ENCODE data around the gene ANKRD29.

ANKRD29 gene

DNA sequence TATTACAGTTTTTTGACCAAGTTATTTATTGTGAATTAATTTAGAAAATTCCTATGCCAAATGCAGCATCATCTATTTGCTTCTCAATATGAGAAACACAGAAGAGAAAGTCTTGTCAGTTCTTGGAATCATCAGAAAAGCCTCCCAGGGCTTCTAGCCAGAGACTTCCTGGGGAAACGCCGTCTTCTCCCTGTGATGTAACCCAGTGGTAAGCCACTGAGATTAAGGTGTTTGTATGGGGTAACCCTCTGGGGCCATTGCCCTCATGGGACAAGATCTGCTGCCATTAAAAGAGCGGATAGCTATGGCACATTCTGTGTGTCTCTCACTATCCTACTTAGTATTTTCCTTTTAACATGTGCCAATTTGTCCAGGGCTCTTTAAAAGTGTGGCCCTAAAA lies 28.0 kb downstream of the ANKRD29 start:
- no peak for TF ChIP-seq FOXP2 (optimal IDR thresholded peaks at IDR 0.05; ENCODE audit: control extremely low read depth, extremely low read length, insufficient read depth)
- H3K27ac ChIP-seq, result no peak overlapping the region
- no peak overlapping the region for H3K4me3 ChIP-seq
- no peak for DNase-seq (ENCODE audit: low read depth, low spot score)
- H3K9me3 ChIP-seq (ENCODE audit: low read depth, low read length), result no peaks in the 10 kb centered on the region
- H3K36me3 ChIP-seq (ENCODE audit: insufficient read depth, low read length), result no peaks in the 10 kb centered on the region
- H3K9ac ChIP-seq (ENCODE audit: insufficient read length), result no peak overlapping the region

DNA sequence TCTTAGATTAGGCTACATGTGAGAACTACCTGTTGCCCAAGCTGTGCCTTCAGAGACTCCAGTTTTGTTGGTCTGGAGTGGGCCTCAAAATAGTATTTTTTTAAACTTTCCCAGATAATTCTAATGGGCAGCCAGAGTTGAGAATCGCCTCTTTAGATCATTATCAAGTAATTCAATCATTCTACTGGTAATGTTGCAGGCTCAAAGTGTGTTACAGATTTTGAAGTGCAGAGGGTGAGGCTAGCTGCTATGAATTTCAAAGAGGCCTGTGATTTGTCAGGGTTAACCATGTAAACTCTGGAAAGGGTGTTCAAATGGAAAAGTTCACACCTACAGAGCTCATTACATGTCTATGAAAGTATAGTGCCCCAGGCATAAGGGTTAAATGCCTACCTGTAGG lies 30.1 kb downstream of the ANKRD29 start:
- no peak overlapping the region for H3K9ac ChIP-seq (ENCODE audit: insufficient read length)
- no peaks in the 10 kb centered on the region for H3K36me3 ChIP-seq (ENCODE audit: insufficient read depth, low read length)
- H3K27ac ChIP-seq, result no peak overlapping the region
- H3K9me3 ChIP-seq (ENCODE audit: low read depth, low read length), result no peaks in the 10 kb centered on the region
- no peak for TF ChIP-seq POLR2AphosphoS5 (IDR thresholded peaks at IDR 0.05; ENCODE audit: borderline replicate concordance, low read depth, low read length)
- TF ChIP-seq FOXP2 (optimal IDR thresholded peaks at IDR 0.05; ENCODE audit: control extremely low read depth, extremely low read length, insufficient read depth), result no peak
- no peak for TF ChIP-seq EZH2 (IDR thresholded peaks at IDR 0.05)
- DNase-seq (ENCODE audit: low read depth, low spot score), result no peak
- H3K4me3 ChIP-seq, result no peak overlapping the region

DNA sequence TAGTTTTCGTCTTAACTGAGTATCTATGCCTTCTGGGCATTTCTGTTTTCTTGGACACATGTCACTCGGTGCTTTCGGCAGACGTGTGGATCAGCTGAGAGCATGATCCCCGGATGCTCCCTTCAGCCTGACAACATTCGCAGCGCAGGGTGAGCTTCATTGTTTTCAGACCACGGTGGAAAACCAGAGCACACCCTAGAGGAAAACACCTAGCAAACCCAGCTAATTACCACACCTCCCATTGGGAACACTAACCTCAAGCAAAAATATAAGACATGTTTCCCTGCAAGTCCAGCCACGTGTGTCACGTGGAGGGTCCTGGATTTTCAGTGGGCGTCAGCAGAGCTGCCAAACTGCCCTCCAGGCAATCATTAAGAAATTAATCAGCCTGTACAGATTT lies 31.0 kb downstream of the ANKRD29 start:
- Histone ChIP-seq H3K27ac (no peak overlapping the region), H3K9ac (ENCODE audit: insufficient read length) (no peak overlapping the region), H3K36me3 (ENCODE audit: insufficient read depth, low read length) (no peaks in the 10 kb centered on the region), H3K4me3 (no peak overlapping the region), H3K9me3 (ENCODE audit: low read depth, low read length) (no peaks in the 10 kb centered on the region)
- no peak for TF ChIP-seq POLR2AphosphoS5 (IDR thresholded peaks at IDR 0.05; ENCODE audit: borderline replicate concordance, low read depth, low read length)
- TF ChIP-seq FOXP2 (optimal IDR thresholded peaks at IDR 0.05; ENCODE audit: control extremely low read depth, extremely low read length, insufficient read depth), result no peak
- TF ChIP-seq EZH2 (IDR thresholded peaks at IDR 0.05), result no peak
- no peak for DNase-seq (ENCODE audit: low read depth, low spot score)

DNA sequence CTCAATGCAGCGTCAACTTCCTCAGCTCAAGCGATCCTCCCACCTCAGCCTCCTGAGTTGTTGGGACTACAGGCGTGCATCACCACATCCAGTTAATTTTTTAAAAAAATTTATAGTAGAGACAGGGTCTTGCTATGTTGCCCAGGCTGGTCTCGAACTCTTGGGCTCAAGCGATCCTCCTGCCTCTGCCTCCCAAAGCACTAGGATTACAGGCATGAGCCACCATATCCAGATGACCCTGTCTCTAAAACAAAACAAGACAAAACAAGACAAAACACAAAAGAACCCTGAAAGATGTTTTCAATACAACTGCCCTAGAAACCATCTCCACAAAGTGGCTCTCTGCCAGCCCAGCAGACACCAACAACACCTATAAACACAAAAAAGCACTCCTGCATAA lies 31.4 kb downstream of the ANKRD29 start:
- DNase-seq (ENCODE audit: low read depth, low spot score), result no peak
- no peak overlapping the region for H3K27ac ChIP-seq
- H3K4me3 ChIP-seq, result no peak overlapping the region
- H3K36me3 ChIP-seq (ENCODE audit: insufficient read depth, low read length), result no peaks in the 10 kb centered on the region
- no peak overlapping the region for H3K9ac ChIP-seq (ENCODE audit: insufficient read length)
- TF ChIP-seq FOXP2 (optimal IDR thresholded peaks at IDR 0.05; ENCODE audit: control extremely low read depth, extremely low read length, insufficient read depth), result no peak
- TF ChIP-seq POLR2AphosphoS5 (IDR thresholded peaks at IDR 0.05; ENCODE audit: borderline replicate concordance, low read depth, low read length), result no peak
- no peak for TF ChIP-seq EZH2 (IDR thresholded peaks at IDR 0.05)
- H3K9me3 ChIP-seq (ENCODE audit: low read depth, low read length), result no peaks in the 10 kb centered on the region

DNA sequence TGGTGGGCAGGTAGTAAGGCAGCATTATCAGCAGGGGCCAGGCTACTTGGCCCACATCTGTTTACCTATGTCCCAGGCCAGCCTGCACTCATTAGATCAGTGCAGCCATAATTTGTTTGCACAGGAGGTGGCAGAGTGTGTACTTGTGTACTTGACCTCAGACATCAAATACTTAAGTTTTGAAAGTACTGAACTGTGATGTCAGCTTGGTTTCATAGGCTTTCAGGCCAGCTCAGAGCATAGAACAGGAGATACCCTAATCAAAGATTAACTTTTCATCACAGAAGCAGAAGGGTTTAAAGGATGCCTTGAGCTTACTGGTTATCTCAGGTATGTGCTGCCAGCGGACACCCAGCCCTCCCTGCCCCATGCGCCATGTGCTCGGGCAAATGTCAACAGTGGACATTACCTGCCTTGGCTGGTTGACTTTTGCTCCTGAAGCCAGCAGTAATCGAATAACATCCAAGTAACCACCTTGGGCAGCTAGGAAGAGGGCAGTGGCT lies 33.2 kb downstream of the ANKRD29 start:
- Histone ChIP-seq H3K27ac (no peak overlapping the region), H3K9me3 (ENCODE audit: low read depth, low read length) (no peaks in the 10 kb centered on the region), H3K4me3 (no peak overlapping the region), H3K9ac (ENCODE audit: insufficient read length) (no peak overlapping the region), H3K36me3 (ENCODE audit: insufficient read depth, low read length) (no peaks in the 10 kb centered on the region)
- no peak for TF ChIP-seq EZH2 (IDR thresholded peaks at IDR 0.05)
- TF ChIP-seq FOXP2 (optimal IDR thresholded peaks at IDR 0.05; ENCODE audit: control extremely low read depth, extremely low read length, insufficient read depth), result no peak
- TF ChIP-seq POLR2AphosphoS5 (IDR thresholded peaks at IDR 0.05; ENCODE audit: borderline replicate concordance, low read depth, low read length), result no peak
- no peak for DNase-seq (ENCODE audit: low read depth, low spot score)

DNA sequence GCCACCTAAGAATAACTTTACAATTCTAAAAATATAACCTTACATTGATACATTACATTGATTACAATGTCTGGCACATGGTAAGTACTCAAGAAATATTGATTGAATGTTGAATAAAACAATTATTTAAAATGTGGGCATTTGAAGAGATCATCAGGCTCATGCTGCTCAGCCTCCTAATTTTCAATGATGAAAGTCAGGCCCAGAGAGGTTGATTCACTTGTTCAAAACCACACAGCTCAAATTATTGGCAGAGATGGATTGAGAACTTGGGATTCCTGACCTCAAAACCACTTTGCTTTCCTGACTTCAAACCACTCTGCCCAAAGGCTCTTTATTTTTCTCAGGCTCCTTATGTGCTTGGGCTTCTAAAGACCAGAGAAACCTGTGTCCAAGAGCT lies 34.7 kb downstream of the ANKRD29 start:
- Histone ChIP-seq H3K4me3 (no peak overlapping the region), H3K36me3 (ENCODE audit: insufficient read depth, low read length) (no peaks in the 10 kb centered on the region), H3K9me3 (ENCODE audit: low read depth, low read length) (no peaks in the 10 kb centered on the region), H3K9ac (ENCODE audit: insufficient read length) (no peak overlapping the region), H3K27ac (no peak overlapping the region)
- no peak for DNase-seq (ENCODE audit: low read depth, low spot score)
- no peak for TF ChIP-seq FOXP2 (optimal IDR thresholded peaks at IDR 0.05; ENCODE audit: control extremely low read depth, extremely low read length, insufficient read depth)
- no peak for TF ChIP-seq EZH2 (IDR thresholded peaks at IDR 0.05)
- no peak for TF ChIP-seq POLR2AphosphoS5 (IDR thresholded peaks at IDR 0.05; ENCODE audit: borderline replicate concordance, low read depth, low read length)

DNA sequence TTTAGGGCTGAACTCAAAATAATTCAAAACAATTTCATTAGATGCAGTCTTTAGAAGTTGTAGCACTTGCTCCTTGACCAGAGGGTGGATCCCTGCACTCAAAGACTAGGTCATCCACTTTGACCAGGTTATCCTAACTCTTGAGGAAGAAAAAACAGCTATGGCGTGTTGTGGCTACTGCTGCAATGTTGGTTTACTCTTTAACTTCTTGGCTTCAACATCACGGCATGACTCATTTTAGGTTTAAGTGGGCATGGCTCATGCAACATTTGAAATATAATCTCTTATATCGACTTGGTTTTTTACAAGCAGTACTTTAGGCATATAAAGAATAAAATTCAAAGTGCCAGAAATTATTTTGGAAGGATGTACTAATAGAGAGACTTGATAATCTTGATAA lies 35.4 kb downstream of the ANKRD29 start:
- DNase-seq (ENCODE audit: low read depth, low spot score), result no peak
- Histone ChIP-seq H3K4me3 (no peak overlapping the region), H3K9me3 (ENCODE audit: low read depth, low read length) (no peaks in the 10 kb centered on the region), H3K27ac (no peak overlapping the region), H3K9ac (ENCODE audit: insufficient read length) (no peak overlapping the region), H3K36me3 (ENCODE audit: insufficient read depth, low read length) (no peaks in the 10 kb centered on the region)
- TF ChIP-seq POLR2AphosphoS5 (IDR thresholded peaks at IDR 0.05; ENCODE audit: borderline replicate concordance, low read depth, low read length), result no peak

DNA sequence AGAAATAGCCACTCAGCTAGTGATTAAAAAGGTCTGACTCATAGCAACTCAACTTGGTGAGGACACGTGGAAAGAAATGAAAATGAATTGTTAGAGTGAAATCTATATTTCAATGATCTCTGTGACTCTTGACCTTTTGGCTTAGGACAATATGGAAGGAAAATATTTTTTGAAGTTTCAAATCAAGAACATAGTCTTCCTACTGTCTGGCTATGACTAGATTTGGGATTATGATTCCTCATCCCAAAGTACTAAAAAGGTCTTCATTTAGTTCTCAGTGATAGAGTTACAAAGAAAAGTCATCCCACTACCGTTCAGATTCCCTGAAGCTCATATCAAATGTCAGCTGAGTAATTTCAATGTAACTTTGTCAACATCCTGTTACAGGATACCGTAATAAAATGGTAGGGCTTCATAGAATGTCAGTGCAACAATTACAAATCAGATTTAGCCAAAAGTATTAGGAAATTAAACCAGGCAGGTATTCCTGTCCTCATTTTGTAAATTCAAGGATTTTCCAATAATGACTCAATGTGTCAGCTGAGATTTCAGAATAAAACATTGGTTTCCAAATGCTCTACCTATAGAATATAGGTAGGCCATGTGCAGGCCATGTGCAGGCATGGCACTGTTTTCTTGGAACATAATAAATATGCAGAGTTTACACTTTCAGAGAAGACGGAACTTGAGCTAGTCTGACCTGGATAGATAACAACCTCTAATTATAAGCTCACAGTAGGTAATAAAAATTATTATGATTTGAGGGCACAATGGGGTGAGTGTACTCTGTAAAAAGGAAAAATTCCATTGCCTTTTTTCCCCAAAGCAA lies 36.0 kb downstream of the ANKRD29 start:
- Histone ChIP-seq H3K9ac (ENCODE audit: insufficient read length) (no peak overlapping the region), H3K4me3 (no peak overlapping the region), H3K36me3 (ENCODE audit: insufficient read depth, low read length) (no peaks in the 10 kb centered on the region), H3K9me3 (ENCODE audit: low read depth, low read length) (no peaks in the 10 kb centered on the region), H3K27ac (no peak overlapping the region)
- no peak for TF ChIP-seq EZH2 (IDR thresholded peaks at IDR 0.05)
- no peak for TF ChIP-seq FOXP2 (optimal IDR thresholded peaks at IDR 0.05; ENCODE audit: control extremely low read depth, extremely low read length, insufficient read depth)
- TF ChIP-seq POLR2AphosphoS5 (IDR thresholded peaks at IDR 0.05; ENCODE audit: borderline replicate concordance, low read depth, low read length), result no peak
- DNase-seq (ENCODE audit: low read depth, low spot score), result no peak

DNA sequence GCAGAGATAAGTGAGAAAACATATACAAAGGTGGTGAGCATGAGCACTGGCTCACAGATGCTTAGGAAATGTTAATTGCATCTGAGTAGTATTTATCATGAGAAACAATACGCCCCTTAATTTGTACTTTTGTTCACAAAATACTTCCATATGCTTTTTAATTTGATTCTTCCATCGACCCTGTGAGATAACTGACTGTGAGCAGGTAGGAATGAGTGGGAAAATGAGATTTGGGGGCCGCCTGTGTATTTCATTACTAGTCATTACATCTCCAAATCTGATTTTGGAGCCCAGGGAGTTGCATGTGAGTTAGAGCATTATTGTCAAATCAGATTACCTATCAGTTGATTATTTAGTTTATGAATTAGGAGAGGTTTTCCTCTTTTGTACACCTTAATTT lies 39.7 kb downstream of the ANKRD29 start:
- H3K9me3 ChIP-seq (ENCODE audit: low read depth, low read length), result no peaks in the 10 kb centered on the region
- no peak for TF ChIP-seq FOXP2 (optimal IDR thresholded peaks at IDR 0.05; ENCODE audit: control extremely low read depth, extremely low read length, insufficient read depth)
- TF ChIP-seq EZH2 (IDR thresholded peaks at IDR 0.05), result no peak
- no peak for TF ChIP-seq POLR2AphosphoS5 (IDR thresholded peaks at IDR 0.05; ENCODE audit: borderline replicate concordance, low read depth, low read length)
- H3K9ac ChIP-seq (ENCODE audit: insufficient read length), result no peak overlapping the region
- no peak for DNase-seq (ENCODE audit: low read depth, low spot score)
- H3K4me3 ChIP-seq, result no peak overlapping the region
- H3K36me3 ChIP-seq (ENCODE audit: insufficient read depth, low read length), result no peaks in the 10 kb centered on the region
- no peak overlapping the region for H3K27ac ChIP-seq

Measured in SK-N-MC (cell line).